Spleen (tissue), 11 donors: ENCODE data around the gene CNTROB. TPM values are rescaled to one million over a fixed set of nuclear protein-coding genes. Genes with fewer than 3 reads are reported as not detected.

ENCODE experiments used
- DNase-seq: peaks from one replicate; pipeline ENCODE4 v3.0.0-alpha.2; 2020
- H3K27ac ChIP-seq, 8 donors: fragments of 200-600 bp; sonication (generic) in 7 of 8; 1 replicate in 4 of 8; 2 replicates in 4 of 8; pipeline versions ENCODE4 v1.5.0 to v1.8.0; 2016 to 2021; ENCODE audit warnings: inconsistent platforms in 4 of 8, mild to moderate bottlenecking in 4 of 8, moderate library complexity in 1 of 8
- H3K27me3 ChIP-seq, 7 donors: fragments of 200-600 bp; sonication (generic) in 6 of 7; replicated peaks in 1 of 7; 1 replicate in 4 of 7; 2 replicates in 3 of 7; pipeline versions ENCODE4 v1.5.0 to v1.8.0; 2016 to 2021; ENCODE audit warnings: inconsistent platforms in 3 of 7, mild to moderate bottlenecking in 1 of 7
- H3K36me3 ChIP-seq, 6 donors: fragments of 200-600 bp; sonication (generic) in 5 of 6; 1 replicate in 4 of 6; 2 replicates in 2 of 6; pipeline versions ENCODE4 v1.5.0 to v1.8.0; 2016 to 2021; ENCODE audit warnings: inconsistent platforms in 2 of 6
- H3K4me1 ChIP-seq, 6 donors: fragments of 200-600 bp; sonication (generic) in 5 of 6; 1 replicate in 3 of 6; 2 replicates in 3 of 6; pipeline versions ENCODE4 v1.5.0 to v1.8.0; 2016 to 2021; ENCODE audit warnings: inconsistent platforms in 3 of 6
- H3K4me3 ChIP-seq, 8 donors: fragments of 200-600 bp; sonication (generic) in 7 of 8; 1 replicate in 4 of 8; 2 replicates in 4 of 8; pipeline versions ENCODE4 v1.5.0 to v1.8.0; 2016 to 2021; ENCODE audit warnings: inconsistent platforms in 4 of 8, mild to moderate bottlenecking in 4 of 8, moderate library complexity in 2 of 8
- H3K9me3 ChIP-seq, 8 donors: fragments of 200-600 bp; sonication (generic) in 7 of 8; 1 replicate in 4 of 8; 2 replicates in 4 of 8; pipeline versions ENCODE4 v1.5.0 to v1.8.0; 2016 to 2021; ENCODE audit warnings: inconsistent platforms in 4 of 8
- CTCF ChIP-seq, 11 experiments: fragments of 200-600 bp in 7 of 11; fragments of 450-650 bp in 4 of 11; sonication (generic) in 4 of 11; IDR thresholded peaks in 8 of 11; conservative IDR thresholded peaks in 3 of 11; 1 replicate in 7 of 11; 2 replicates in 4 of 11; pipeline versions ENCODE4 v1.4.0 to v1.8.0; 2016 to 2021; ENCODE audit warnings: antibody characterized with exemption in 11 of 11, inconsistent platforms in 4 of 11, mild to moderate bottlenecking in 1 of 11
- POLR2A ChIP-seq, 3 donors: fragments of 450-650 bp; IDR thresholded peaks; one replicate each; pipeline ENCODE4 v1.5.1; 2017; ENCODE audit warnings: antibody characterized with exemption in 3 of 3, mild to moderate bottlenecking in 1 of 3
- POLR2AphosphoS5 ChIP-seq, 3 donors: sonication (generic); formaldehyde crosslinking; IDR thresholded peaks; one replicate each; pipeline ENCODE4 v1.5.1; 2017; ENCODE audit warnings: antibody characterized with exemption in 3 of 3
- WGBS, 5 donors: extraction: QIAGEN DNeasy Blood & Tissue Kit in 3 of 5; methylation state at CpG; one replicate each; pipeline versions ENCODE4 v1.1.5 to v1.1.7; 2013 to 2018; 5-methylcytosine and 5-hydroxymethylcytosine counted together
- intact Hi-C: fragments of 100-400 bp; cut with DNase I; formaldehyde crosslinking; loops from one replicate; pipeline ENCODE4 v1.15.0; 2023; ENCODE audit warnings: low total_unique reads
- polyA plus RNA-seq, 3 donors: library from polyadenylated mRNA; stranded (reverse); fragments of 200-250 nt; gene quantifications; one replicate each; pipeline ENCODE4 v1.2.1, GENCODE V29; 2013
- total RNA-seq, 7 donors: library from RNA; depleted of rRNA in 3 of 7; stranded (reverse); fragments of >200 nt in 3 of 7; fragmentation: NEBNext Ultra II Directional in 4 of 7; extraction: Animal tissue kit (Norgen Biotek cat#: 25700) in 4 of 7; gene quantifications; one replicate each; pipeline versions ENCODE4 v1.1.0 to v1.2.1, GENCODE V29; 2016 to 2021
- donor health status: healthy with polysubstance abuse.
- donor health status: DM: no; HTN: no; CAD: no; lungs with moderate emphysema.
- donor health status: DM: no; HTN: no; CAD: no.
- donor health status: Bipolar disorder and iron deficiency.
- donor health status: healthy.
- donor health status: DM: no; HTN: no; CAD: no.
- donor health status: DM: yes; HTN: yes; CAD: no.

The CNTROB gene
- total and polyA plus RNA-seq, 10 donors: 19.6 to 27.1 (median 24.7) TPM

GRCh38 chr17:7932949-7933348 lies 943 bp downstream of the CNTROB start:
- Histone ChIP-seq H3K27ac (peak overlapping the region in 5 of 8 donors; percentile 86 to 96 (median 94)), H3K9me3 (no peaks in the 10 kb centered on the region), H3K36me3 (peaks cover 0 to 69% (median 19%) of the 10 kb centered on the region in 6 donors), H3K27me3 (no peaks in the 10 kb centered on the region), H3K4me1 (peaks cover 11 to 55% (median 36%) of the 10 kb centered on the region in 6 donors), H3K4me3 (peak overlapping the region; percentile 67 to 93 (median 78))
- no peak for DNase-seq
- 10 to 25% (median 16%) methylated on average over 16 of the region's 16 CpGs for WGBS, 5 donors
- TF ChIP-seq CTCF (IDR thresholded peaks at IDR 0.05 in 8 of 11, conservative IDR thresholded peaks at IDR 0.05 in 3 of 11) (no peak), POLR2A (IDR thresholded peaks at IDR 0.05) (no peak), POLR2AphosphoS5 (IDR thresholded peaks at IDR 0.05) (no peak)
- intact Hi-C loops: no loop called here

- peaks cover 0 to 69% (median 38%) of the 10 kb centered on the region in 6 donors for H3K36me3 ChIP-seq
- H3K27ac ChIP-seq: no peak overlapping the region
- peaks cover 10 to 35% (median 24%) of the 10 kb centered on the region in 6 donors for H3K4me1 ChIP-seq
- no peaks in the 10 kb centered on the region for H3K9me3 ChIP-seq
- TF ChIP-seq POLR2AphosphoS5 (IDR thresholded peaks at IDR 0.05): no peak
- no peak for TF ChIP-seq POLR2A (IDR thresholded peaks at IDR 0.05)
- no peak for TF ChIP-seq CTCF (IDR thresholded peaks at IDR 0.05 in 8 of 11, conservative IDR thresholded peaks at IDR 0.05 in 3 of 11)
- intact Hi-C loops: no loop called here
- no peak overlapping the region for H3K4me3 ChIP-seq
- no peaks in the 10 kb centered on the region for H3K27me3 ChIP-seq
- DNase-seq: no peak
Observed at GRCh38 chr17:7935859-7936258, 3.9 kb downstream of the CNTROB start.

- Histone ChIP-seq H3K36me3 (peaks cover 4 to 97% (median 71%) of the 10 kb centered on the region in 6 donors), H3K27ac (no peak overlapping the region), H3K9me3 (no peaks in the 10 kb centered on the region), H3K4me1 (no peaks in the 10 kb centered on the region), H3K27me3 (no peaks in the 10 kb centered on the region), H3K4me3 (no peak overlapping the region)
- 92 to 99% (median 95%) methylated on average over 4 of the region's 4 CpGs for WGBS, 5 donors
- no peak for DNase-seq
- intact Hi-C loops: no loop called here
- TF ChIP-seq POLR2A (IDR thresholded peaks at IDR 0.05): no peak
- no peak for TF ChIP-seq POLR2AphosphoS5 (IDR thresholded peaks at IDR 0.05)
- no peak for TF ChIP-seq CTCF (IDR thresholded peaks at IDR 0.05 in 8 of 11, conservative IDR thresholded peaks at IDR 0.05 in 3 of 11)
Observed at GRCh38 chr17:7940034-7940433, 8.0 kb downstream of the CNTROB start.

- Histone ChIP-seq H3K4me1 (no peaks in the 10 kb centered on the region), H3K27ac (no peak overlapping the region), H3K9me3 (no peaks in the 10 kb centered on the region), H3K27me3 (no peaks in the 10 kb centered on the region), H3K36me3 (peaks cover 4 to 97% (median 75%) of the 10 kb centered on the region in 6 donors), H3K4me3 (no peak overlapping the region)
- intact Hi-C loops: no loop called here
- no peak for TF ChIP-seq POLR2AphosphoS5 (IDR thresholded peaks at IDR 0.05)
- TF ChIP-seq POLR2A (IDR thresholded peaks at IDR 0.05): no peak
- TF ChIP-seq CTCF (IDR thresholded peaks at IDR 0.05 in 8 of 11, conservative IDR thresholded peaks at IDR 0.05 in 3 of 11): no peak
- WGBS, 5 donors: 96 to 98% (median 97%) methylated on average over 6 of the region's 6 CpGs
- no peak for DNase-seq
Observed at GRCh38 chr17:7940743-7941142, 8.7 kb downstream of the CNTROB start.
